ENCODE measurements around the gene MMAA. TPM values are rescaled to one million over a fixed set of nuclear protein-coding genes. Genes with fewer than 3 reads are reported as not detected.

Gene MMAA
- 1.1 to 1.8 TPM (median 1.6 TPM) in 5 replicates for total RNA-seq (2022; extraction: Qiagen RNA extraction)

DNA sequence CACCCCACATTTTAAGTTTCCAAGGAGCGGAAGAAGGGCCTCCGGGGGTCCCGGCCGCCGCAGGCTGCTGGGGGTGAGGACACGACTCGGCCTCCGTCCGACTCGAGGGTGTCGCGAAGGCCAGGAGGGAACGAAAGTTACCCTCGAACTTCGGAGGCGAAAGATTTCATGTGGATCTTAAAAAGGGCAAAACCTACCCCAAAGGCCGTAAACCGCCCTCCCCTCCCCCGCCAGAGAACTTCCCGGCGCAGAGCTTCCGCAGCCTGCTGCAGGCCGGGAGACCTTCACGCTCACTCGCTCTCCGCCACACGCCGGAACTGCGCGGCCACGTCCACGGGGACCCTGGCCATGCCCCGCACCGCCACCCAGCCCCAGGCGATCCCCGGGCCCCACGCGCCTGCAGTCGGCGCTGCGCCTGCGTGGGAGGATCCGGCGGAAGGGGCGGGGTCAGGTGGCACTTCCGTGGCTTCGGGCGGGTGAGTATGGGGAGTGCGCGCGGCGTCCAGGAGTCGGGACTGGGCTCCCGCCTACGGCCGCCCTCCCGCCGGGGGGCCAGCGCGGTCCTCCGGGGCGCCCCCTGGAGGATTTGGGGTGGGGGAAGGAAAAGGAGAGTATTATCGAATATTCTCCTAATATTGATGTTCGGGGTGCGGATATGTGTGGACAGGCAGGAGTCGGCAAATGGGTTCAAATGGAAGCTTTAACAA lies at the start of gene MMAA:
Gene MMAA, plus strand, starts transcription at position 454 of the 707 bp plus-strand sequence. CDS start 19,755 bp downstream, outside the sequence.

DNA sequence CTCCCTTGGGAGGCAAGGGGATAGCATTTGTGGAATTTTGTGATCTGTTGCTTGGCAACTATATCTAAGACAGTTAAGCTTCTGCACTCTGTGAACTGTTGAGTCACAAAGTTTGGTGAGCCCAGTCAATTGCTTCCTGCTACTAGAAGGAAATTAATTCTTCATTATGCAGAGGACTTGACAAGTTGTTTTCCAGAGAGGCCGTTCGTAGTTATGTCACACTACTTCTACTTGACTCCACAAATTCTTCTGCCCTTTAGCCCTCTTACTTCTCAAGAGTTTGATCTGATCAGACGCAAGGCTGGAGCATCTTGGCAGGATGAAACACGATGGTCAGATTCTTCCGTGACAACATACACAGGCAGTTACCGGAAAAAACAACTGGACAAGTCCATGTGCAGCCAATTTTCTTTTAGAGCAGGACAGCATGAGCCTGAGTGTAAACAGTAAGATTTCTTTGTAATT lies 60.8 kb downstream of the MMAA start, which contains the start of gene C4orf51:
Gene C4orf51, plus strand, starts transcription at position 156 of the 465 bp plus-strand sequence. Its CDS starts 58 bp downstream, at position 214.

Other genes starting within 250 kb of the MMAA start
- gene SMAD1, start 137.5 kb upstream of the MMAA start, total RNA-seq (2022; extraction: Qiagen RNA extraction): 7.6 to 9.4 TPM (median 8.7 TPM) in 5 replicates
- not detected in 5 replicates for gene C4orf51, start 60.8 kb downstream of the MMAA start, total RNA-seq (2022; extraction: Qiagen RNA extraction)